ENCODE measurements around the gene ZBTB46.

ZBTB46 gene

DNA sequence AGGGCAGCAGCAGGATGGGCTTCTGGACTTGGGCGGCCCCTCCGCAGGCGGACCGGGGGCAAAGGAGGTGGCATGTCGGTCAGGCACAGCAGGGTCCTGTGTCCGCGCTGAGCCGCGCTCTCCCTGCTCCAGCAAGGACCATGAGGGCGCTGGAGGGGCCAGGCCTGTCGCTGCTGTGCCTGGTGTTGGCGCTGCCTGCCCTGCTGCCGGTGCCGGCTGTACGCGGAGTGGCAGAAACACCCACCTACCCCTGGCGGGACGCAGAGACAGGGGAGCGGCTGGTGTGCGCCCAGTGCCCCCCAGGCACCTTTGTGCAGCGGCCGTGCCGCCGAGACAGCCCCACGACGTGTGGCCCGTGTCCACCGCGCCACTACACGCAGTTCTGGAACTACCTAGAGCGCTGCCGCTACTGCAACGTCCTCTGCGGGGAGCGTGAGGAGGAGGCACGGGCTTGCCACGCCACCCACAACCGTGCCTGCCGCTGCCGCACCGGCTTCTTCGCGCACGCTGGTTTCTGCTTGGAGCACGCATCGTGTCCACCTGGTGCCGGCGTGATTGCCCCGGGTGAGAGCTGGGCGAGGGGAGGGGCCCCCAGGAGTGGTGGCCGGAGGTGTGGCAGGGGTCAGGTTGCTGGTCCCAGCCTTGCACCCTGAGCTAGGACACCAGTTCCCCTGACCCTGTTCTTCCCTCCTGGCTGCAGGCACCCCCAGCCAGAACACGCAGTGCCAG, 134.3 kb downstream of the ZBTB46 start, which contains the start of gene TNFRSF6B:
Gene TNFRSF6B, plus strand, starts transcription at position 25 of the 729 bp plus-strand sequence. Its CDS starts 116 bp downstream, at position 141.
- DNase-seq (ENCODE audit: low read depth in 2 of 3, low spot score in 2 of 3): no peak

DNA sequence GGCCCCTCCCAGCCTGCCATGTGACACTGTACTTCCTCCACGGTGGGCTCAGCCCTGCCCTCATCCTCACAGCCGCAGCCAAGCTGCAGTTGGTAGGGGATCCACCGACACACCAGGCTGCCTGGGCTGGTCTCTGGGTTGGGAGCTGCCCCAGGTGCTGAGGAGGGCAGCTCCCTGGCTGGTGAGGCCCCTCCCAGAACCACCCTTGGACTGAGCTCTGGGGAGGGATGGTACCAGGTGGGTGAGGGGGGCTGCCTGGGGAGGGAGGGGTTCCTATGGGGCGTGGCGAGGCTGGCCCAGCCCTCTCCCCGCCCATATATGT, 134.8 kb downstream of the ZBTB46 start:
- DNase-seq (ENCODE audit: low read depth in 2 of 3, low spot score in 2 of 3): no peak

DNA sequence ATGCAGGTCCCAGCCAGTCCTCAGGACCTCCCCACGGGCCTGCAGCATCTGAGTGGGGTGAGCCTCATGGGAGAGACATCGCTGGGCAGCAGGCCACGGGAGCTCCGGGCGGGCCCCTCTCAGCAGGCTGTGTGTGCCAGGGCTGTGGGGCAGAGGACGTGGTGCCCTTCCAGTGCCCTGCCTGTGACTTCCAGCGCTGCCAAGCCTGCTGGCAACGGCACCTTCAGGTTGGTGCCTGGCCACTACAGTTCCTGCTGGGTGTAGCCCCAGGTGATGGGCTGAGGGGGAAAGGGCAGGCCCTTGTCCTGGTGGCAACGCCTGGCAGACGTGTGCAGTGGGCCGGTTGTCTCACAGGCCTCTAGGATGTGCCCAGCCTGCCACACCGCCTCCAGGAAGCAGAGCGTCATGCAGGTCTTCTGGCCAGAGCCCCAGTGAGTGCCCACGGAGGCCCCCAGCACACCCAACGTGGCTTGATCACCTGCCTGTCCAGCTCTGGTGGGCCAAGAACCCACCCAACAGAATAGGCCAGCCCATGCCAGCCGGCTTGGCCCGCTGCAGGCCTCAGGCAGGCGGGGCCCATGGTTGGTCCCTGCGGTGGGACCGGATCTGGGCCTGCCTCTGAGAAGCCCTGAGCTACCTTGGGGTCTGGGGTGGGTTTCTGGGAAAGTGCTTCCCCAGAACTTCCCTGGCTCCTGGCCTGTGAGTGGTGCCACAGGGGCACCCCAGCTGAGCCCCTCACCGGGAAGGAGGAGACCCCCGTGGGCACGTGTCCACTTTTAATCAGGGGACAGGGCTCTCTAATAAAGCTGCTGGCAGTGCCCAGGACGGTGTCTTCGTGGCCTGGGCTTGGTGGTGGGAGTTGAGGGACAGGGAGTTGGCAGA, 135.4 kb downstream of the ZBTB46 start:
- no peak for DNase-seq (ENCODE audit: low read depth in 2 of 3, low spot score in 2 of 3)

DNA sequence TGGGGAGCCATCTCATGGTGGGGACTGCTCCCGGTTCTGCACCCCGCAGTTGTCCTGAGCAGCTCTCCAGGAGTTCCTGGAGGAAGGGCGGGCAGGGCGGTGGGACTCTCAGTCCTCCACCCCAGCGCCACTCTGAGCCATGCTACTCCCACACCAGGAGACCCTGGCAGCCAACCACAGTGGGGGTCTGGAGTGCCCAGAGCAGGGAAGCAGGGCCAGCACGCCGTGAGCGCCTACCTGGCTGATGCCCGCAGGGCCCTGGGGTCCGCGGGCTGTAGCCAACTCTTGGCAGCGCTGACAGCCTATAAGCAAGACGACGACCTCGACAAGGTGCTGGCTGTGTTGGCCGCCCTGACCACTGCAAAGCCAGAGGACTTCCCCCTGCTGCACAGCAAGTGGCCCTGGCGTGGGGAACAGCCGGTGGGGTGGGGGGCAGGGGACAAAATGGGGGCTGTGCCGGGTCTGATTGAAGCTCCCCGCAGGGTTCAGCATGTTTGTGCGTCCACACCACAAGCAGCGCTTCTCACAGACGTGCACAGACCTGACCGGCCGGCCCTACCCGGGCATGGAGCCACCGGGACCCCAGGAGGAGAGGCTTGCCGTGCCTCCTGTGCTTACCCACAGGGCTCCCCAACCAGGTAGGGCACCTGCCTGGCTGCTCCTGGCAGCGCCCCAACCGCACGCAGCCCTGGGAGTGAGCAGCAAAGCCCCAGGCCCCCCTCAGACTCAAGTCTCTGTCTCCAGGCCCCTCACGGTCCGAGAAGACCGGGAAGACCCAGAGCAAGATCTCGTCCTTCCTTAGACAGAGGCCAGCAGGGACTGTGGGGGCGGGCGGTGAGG, 136.3 kb downstream of the ZBTB46 start:
- DNase-seq (ENCODE audit: low read depth in 2 of 3, low spot score in 2 of 3): no peak

DNA sequence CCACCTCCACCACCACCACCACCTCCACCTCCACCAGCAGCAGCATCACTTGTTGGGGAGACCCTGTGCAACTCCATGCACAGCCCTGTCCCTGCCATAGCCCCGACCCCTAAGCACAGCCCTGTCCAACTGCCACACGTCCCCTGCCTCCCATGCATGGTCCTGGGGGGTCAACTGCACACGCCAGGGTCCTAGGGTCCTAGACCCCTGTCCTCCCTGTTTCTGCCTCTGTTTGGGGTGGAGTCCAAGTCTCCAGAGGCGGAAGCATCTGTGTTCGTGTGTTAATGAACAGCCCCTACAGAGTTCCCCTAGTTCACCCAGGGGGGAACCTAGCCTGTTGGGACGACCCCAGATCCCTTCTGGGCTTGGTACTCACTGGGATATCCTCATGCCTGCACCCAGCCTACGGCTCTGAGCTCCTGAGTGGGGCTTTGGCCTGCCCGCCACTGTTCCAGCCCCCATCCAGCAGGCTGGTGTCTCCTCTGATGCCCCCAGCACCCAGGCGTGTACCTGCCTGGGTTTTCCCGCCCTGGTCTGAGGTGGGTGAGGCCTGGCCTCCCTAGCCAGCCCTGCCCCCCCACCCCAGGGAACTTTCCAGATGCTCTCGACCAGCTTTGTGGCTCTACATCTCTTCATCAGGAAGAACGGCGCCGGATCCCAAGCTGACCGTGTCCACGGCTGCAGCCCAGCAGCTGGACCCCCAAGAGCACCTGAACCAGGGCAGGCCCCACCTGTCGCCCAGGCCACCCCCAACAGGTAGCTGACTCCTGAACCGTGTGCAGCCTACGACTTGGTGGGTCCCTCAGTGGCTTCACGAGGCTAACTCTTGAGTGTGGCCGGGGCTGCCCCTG, 137.1 kb downstream of the ZBTB46 start:
- DNase-seq (ENCODE audit: low read depth in 2 of 3, low spot score in 2 of 3): no peak
